Skeletal muscle satellite cell (primary cell): ENCODE measurements around the gene CNTN4.

ENCODE experiments used
- H3K27me3 ChIP-seq: 2 replicates; pipeline ENCODE4 v1.7.0; 2013; ENCODE audit warnings: low read length; ENCODE audit not compliant: control insufficient read depth, insufficient read depth
- H3K36me3 ChIP-seq: 2 replicates; pipeline ENCODE4 v1.7.0; 2013; ENCODE audit warnings: mild to moderate bottlenecking, control low read depth, low read length; ENCODE audit not compliant: insufficient read depth
- H3K4me1 ChIP-seq: 2 replicates; pipeline ENCODE4 v1.7.0; 2013; ENCODE audit warnings: low read length; ENCODE audit not compliant: control insufficient read depth, insufficient read depth
- H3K4me2 ChIP-seq: 2 replicates; pipeline ENCODE4 v1.7.0; 2013; ENCODE audit warnings: mild to moderate bottlenecking, low read length
- H3K4me3 ChIP-seq: 2 replicates; pipeline ENCODE4 v1.7.0; 2013; ENCODE audit warnings: low read length
- H3K9ac ChIP-seq: 2 replicates; pipeline ENCODE4 v1.7.0; 2013; ENCODE audit warnings: mild to moderate bottlenecking, low read depth, low read length, moderate library complexity
- H3K9me3 ChIP-seq: replicated peaks from 2 replicates; pipeline ENCODE4 v1.7.0; 2013; ENCODE audit warnings: mild to moderate bottlenecking, control low read depth, low read length

Gene CNTN4

GRCh38 chr3:2614578-2614977 is 515.9 kb downstream of the CNTN4 start:
- H3K9me3 ChIP-seq, result peaks cover 5% of the 10 kb centered on the region

GRCh38 chr3:2615080-2615479 is 516.4 kb downstream of the CNTN4 start:
- Histone ChIP-seq H3K4me2 (no peak overlapping the region), H3K4me3 (no peak overlapping the region), H3K27me3 (no peaks in the 10 kb centered on the region), H3K9me3 (peaks cover 5% of the 10 kb centered on the region), H3K9ac (no peak overlapping the region), H3K36me3 (no peaks in the 10 kb centered on the region), H3K4me1 (no peaks in the 10 kb centered on the region)

More at GRCh38 chr3:2614578-2614977, 515.9 kb downstream of the CNTN4 start:
- Histone ChIP-seq H3K9ac (no peak overlapping the region), H3K36me3 (no peaks in the 10 kb centered on the region), H3K4me1 (no peaks in the 10 kb centered on the region), H3K4me2 (no peak overlapping the region), H3K4me3 (no peak overlapping the region), H3K27me3 (no peaks in the 10 kb centered on the region)

- Histone ChIP-seq H3K4me1 (no peaks in the 10 kb centered on the region), H3K9me3 (peaks cover 11% of the 10 kb centered on the region), H3K4me2 (no peak overlapping the region), H3K36me3 (no peaks in the 10 kb centered on the region), H3K4me3 (no peak overlapping the region), H3K27me3 (no peaks in the 10 kb centered on the region), H3K9ac (no peak overlapping the region)
Observed at GRCh38 chr3:2623436-2623835, 524.8 kb downstream of the CNTN4 start.

- H3K4me2 ChIP-seq, result no peak overlapping the region
- H3K4me3 ChIP-seq, result no peak overlapping the region
- H3K4me1 ChIP-seq, result no peaks in the 10 kb centered on the region
- H3K36me3 ChIP-seq, result no peaks in the 10 kb centered on the region
- peaks cover 8% of the 10 kb centered on the region for H3K9me3 ChIP-seq
- H3K27me3 ChIP-seq, result no peaks in the 10 kb centered on the region
- H3K9ac ChIP-seq, result no peak overlapping the region
Observed at GRCh38 chr3:2628117-2628516, 529.5 kb downstream of the CNTN4 start.

GRCh38 chr3:2635511-2635910 is 536.8 kb downstream of the CNTN4 start:
- Histone ChIP-seq H3K9me3 (peaks cover under 1% of the 10 kb centered on the region), H3K27me3 (no peaks in the 10 kb centered on the region), H3K4me3 (no peak overlapping the region), H3K4me1 (no peaks in the 10 kb centered on the region), H3K9ac (no peak overlapping the region), H3K36me3 (no peaks in the 10 kb centered on the region), H3K4me2 (no peak overlapping the region)

- H3K27me3 ChIP-seq, result no peaks in the 10 kb centered on the region
- H3K4me3 ChIP-seq, result no peak overlapping the region
- H3K4me2 ChIP-seq, result no peak overlapping the region
- H3K9me3 ChIP-seq, result peaks cover 6% of the 10 kb centered on the region
- no peak overlapping the region for H3K9ac ChIP-seq
- H3K36me3 ChIP-seq, result no peaks in the 10 kb centered on the region
- no peaks in the 10 kb centered on the region for H3K4me1 ChIP-seq
Observed at GRCh38 chr3:2643606-2644005, 544.9 kb downstream of the CNTN4 start.

- H3K9ac ChIP-seq, result no peak overlapping the region
- H3K27me3 ChIP-seq, result no peaks in the 10 kb centered on the region
- H3K4me1 ChIP-seq, result no peaks in the 10 kb centered on the region
- H3K4me2 ChIP-seq, result no peak overlapping the region
- no peaks in the 10 kb centered on the region for H3K36me3 ChIP-seq
- H3K4me3 ChIP-seq, result no peak overlapping the region
- peaks cover 12% of the 10 kb centered on the region for H3K9me3 ChIP-seq
Observed at GRCh38 chr3:2645001-2645400, 546.3 kb downstream of the CNTN4 start.

GRCh38 chr3:2650746-2651145 is 552.1 kb downstream of the CNTN4 start:
- H3K9ac ChIP-seq, result no peak overlapping the region

GRCh38 chr3:2652386-2652785 is 553.7 kb downstream of the CNTN4 start:
- no peaks in the 10 kb centered on the region for H3K36me3 ChIP-seq
- no peak overlapping the region for H3K9ac ChIP-seq
- H3K4me3 ChIP-seq, result no peak overlapping the region
- no peaks in the 10 kb centered on the region for H3K4me1 ChIP-seq
- H3K4me2 ChIP-seq, result no peak overlapping the region
- peaks cover 6% of the 10 kb centered on the region for H3K9me3 ChIP-seq
- H3K27me3 ChIP-seq, result no peaks in the 10 kb centered on the region

More at GRCh38 chr3:2650746-2651145, 552.1 kb downstream of the CNTN4 start:
- no peak overlapping the region for H3K4me3 ChIP-seq
- no peaks in the 10 kb centered on the region for H3K36me3 ChIP-seq
- H3K27me3 ChIP-seq, result no peaks in the 10 kb centered on the region
- H3K4me2 ChIP-seq, result no peak overlapping the region
- H3K9me3 ChIP-seq, result peaks cover 6% of the 10 kb centered on the region
- H3K4me1 ChIP-seq, result no peaks in the 10 kb centered on the region

GRCh38 chr3:2653706-2654105 is 555.0 kb downstream of the CNTN4 start:
- no peak overlapping the region for H3K4me3 ChIP-seq
- peaks cover 6% of the 10 kb centered on the region for H3K9me3 ChIP-seq
- no peaks in the 10 kb centered on the region for H3K36me3 ChIP-seq
- no peak overlapping the region for H3K4me2 ChIP-seq
- H3K27me3 ChIP-seq, result no peaks in the 10 kb centered on the region
- no peak overlapping the region for H3K9ac ChIP-seq
- no peaks in the 10 kb centered on the region for H3K4me1 ChIP-seq

GRCh38 chr3:2655229-2655701 is 556.6 kb downstream of the CNTN4 start:
- no peak overlapping the region for H3K4me2 ChIP-seq
- H3K9me3 ChIP-seq, result no peaks in the 10 kb centered on the region
- no peaks in the 10 kb centered on the region for H3K36me3 ChIP-seq
- H3K27me3 ChIP-seq, result no peaks in the 10 kb centered on the region
- no peak overlapping the region for H3K4me3 ChIP-seq
- no peaks in the 10 kb centered on the region for H3K4me1 ChIP-seq
- H3K9ac ChIP-seq, result no peak overlapping the region

GRCh38 chr3:2656806-2657777 is 558.4 kb downstream of the CNTN4 start:
- H3K4me1 ChIP-seq, result no peaks in the 10 kb centered on the region
- no peaks in the 10 kb centered on the region for H3K27me3 ChIP-seq
- no peak overlapping the region for H3K9ac ChIP-seq
- no peak overlapping the region for H3K4me3 ChIP-seq
- no peaks in the 10 kb centered on the region for H3K36me3 ChIP-seq
- H3K4me2 ChIP-seq, result no peak overlapping the region
- H3K9me3 ChIP-seq, result no peaks in the 10 kb centered on the region
